K562 (cell line): ENCODE measurements around the gene SMURF1. TPM values are rescaled to one million over a fixed set of nuclear protein-coding genes. Genes with fewer than 3 reads are reported as not detected.

Source experiments
- ATAC-seq: fragments of 200-7000 bp; cut with Tn5 transposase; 3 replicates; pipeline ENCODE4 v1.9.1; 2020; ENCODE audit warnings: moderate library complexity
- BruUV-seq: library from RNA; stranded (reverse); fragments of 400-500 nt; replicated peaks from 2 replicates; lab custom pipeline; 2021; lab: Mats Ljungman, UMichigan
- CTCF ChIA-PET: fragments of 300-600 bp; formaldehyde crosslinking; extraction: SDS; loops from one replicate; lab custom pipeline; 2021; ENCODE audit warnings: low intra/inter-chr PET ratio; lab: Yijun Ruan, JAX
- POLR2A ChIA-PET: fragments of 300-600, 350-650 bp; sonication (Branson Sonifier 250); formaldehyde crosslinking; extraction: SDS; loops from one replicate; lab custom pipeline; 2021; ENCODE audit warnings: antibody characterized with exemption, inconsistent platforms; lab: Yijun Ruan, JAX
- DNase-seq, 4 experiments: peaks; one replicate each; pipeline versions ENCODE4 v3.0.0 to v3.0.0-alpha.2; 2011 to 2018; ENCODE audit warnings: low spot score in 3 of 4, mixed read lengths in 3 of 4; ENCODE audit errors: extremely low read depth in 1 of 4
- FAIRE-seq: peaks from 2 replicates; lab custom pipeline; 2011; peaks lifted over from hg19 to GRCh38; lab: Jason Lieb, UNC
- H2AFZ ChIP-seq: 2 replicates; pipeline ENCODE4 v1.6.0; 2011; ENCODE audit warnings: low read depth, low read length, control low read depth, inconsistent platforms
- H3K27ac ChIP-seq: fragments of 200-600 bp; 3 replicates; pipeline ENCODE4 v1.8.0; 2011; ENCODE audit warnings: low read depth, mild to moderate bottlenecking, control low read depth, inconsistent platforms, low read length, moderate library complexity, mixed read lengths; ENCODE audit errors: extremely low read depth
- H3K27me3 ChIP-seq, 2 experiments: fragments of 300-600 bp in 1 of 2; 2 replicates in 1 of 2; 3 replicates in 1 of 2; pipeline versions ENCODE4 v1.6.0 to v1.8.0; 2011; ENCODE audit warnings: inconsistent platforms in 2 of 2, low read length in 2 of 2, mild to moderate bottlenecking in 1 of 2, mixed read lengths in 1 of 2, moderate library complexity in 1 of 2; ENCODE audit not compliant: control insufficient read depth in 2 of 2, insufficient read depth in 2 of 2
- H3K36me3 ChIP-seq: fragments of 300-600 bp; 3 replicates; pipeline ENCODE4 v1.8.0; 2011; ENCODE audit warnings: mild to moderate bottlenecking, low read length, inconsistent platforms; ENCODE audit not compliant: control insufficient read depth, insufficient read depth
- H3K4me1 ChIP-seq, 2 experiments: fragments of 200-600 bp in 1 of 2; replicated peaks in 1 of 2; 2 replicates in 1 of 2; 3 replicates in 1 of 2; pipeline versions ENCODE4 v1.5.1 to v1.8.0; 2011; ENCODE audit warnings: inconsistent platforms in 2 of 2, low read length in 2 of 2, mild to moderate bottlenecking in 1 of 2, mixed read lengths in 1 of 2, moderate library complexity in 1 of 2; ENCODE audit not compliant: control insufficient read depth in 2 of 2, insufficient read depth in 2 of 2
- H3K4me2 ChIP-seq: 2 replicates; pipeline ENCODE4 v1.6.1; 2011; ENCODE audit warnings: low read length, control low read depth, inconsistent platforms, mixed read lengths; ENCODE audit not compliant: insufficient read depth
- H3K4me3 ChIP-seq: fragments of 200-600 bp; sonication (generic), shearing (Covaris generic); 2 replicates; pipeline ENCODE4 v1.5.1; 2016; ENCODE audit warnings: control low read depth, inconsistent platforms
- H3K79me2 ChIP-seq: fragments of 200-600 bp; 3 replicates; pipeline ENCODE4 v1.8.0; 2011; ENCODE audit warnings: low read length, inconsistent platforms; ENCODE audit not compliant: control insufficient read depth, insufficient read depth
- H3K9ac ChIP-seq, 2 experiments: 2 replicates each; pipeline versions ENCODE4 v1.6.0 to v1.6.1; 2011; ENCODE audit warnings: low read depth in 2 of 2, low read length in 2 of 2, control low read depth in 1 of 2, inconsistent platforms in 1 of 2, mild to moderate bottlenecking in 1 of 2, mixed read lengths in 1 of 2; ENCODE audit not compliant: insufficient read depth in 1 of 2
- H3K9me1 ChIP-seq: one replicate; pipeline ENCODE4 v1.6.0; 2011; ENCODE audit warnings: inconsistent platforms, mild to moderate bottlenecking, low read length, moderate library complexity; ENCODE audit not compliant: control insufficient read depth, insufficient read depth
- H3K9me3 ChIP-seq: replicated peaks from 2 replicates; pipeline ENCODE4 v1.5.1; 2011; ENCODE audit warnings: low read depth, low read length, inconsistent platforms; ENCODE audit not compliant: control insufficient read depth, insufficient read depth
- H4K20me1 ChIP-seq: replicated peaks from 2 replicates; pipeline ENCODE4 v1.6.1; 2011; ENCODE audit warnings: low read length, inconsistent platforms, mixed read lengths; ENCODE audit not compliant: control insufficient read depth, insufficient read depth
- FOXJ2 ChIP-seq: fragments of 200-800 bp; sonication (Bioruptor generic); IDR thresholded peaks from 2 replicates; pipeline ENCODE4 v1.6.1; 2016; ENCODE audit warnings: missing genetic modification characterization, missing compliant biosample characterization
- GABPB1 ChIP-seq: sonication (generic); formaldehyde crosslinking; IDR thresholded peaks from 2 replicates; pipeline ENCODE4 v1.8.0; 2022; ENCODE audit warnings: mild to moderate bottlenecking, missing genetic modification reagents
- SIX5 ChIP-seq, 2 experiments: IDR thresholded peaks; 2 replicates each; pipeline ENCODE4 v1.6.1; 2011; ENCODE audit warnings: low read length in 2 of 2, borderline replicate concordance in 1 of 2, low read depth in 1 of 2, mild to moderate bottlenecking in 1 of 2, moderate library complexity in 1 of 2; ENCODE audit not compliant: insufficient read depth in 1 of 2
- U2AF2 ChIP-seq: fragments of 200-400 bp; formaldehyde crosslinking; optimal IDR thresholded peaks from 2 replicates; pipeline ENCODE3; 2017; ENCODE audit warnings: low read depth, mild to moderate bottlenecking, low read length
- WGBS: fragments of 100-300 bp; shearing (Covaris generic); methylation state at CpG from one replicate; pipeline ENCODE4 v1.1.6; 2016; ENCODE audit warnings: low coverage, mixed read lengths; ENCODE audit not compliant: insufficient coverage; ENCODE audit errors: missing lambda C conversion rate; 5-methylcytosine and 5-hydroxymethylcytosine counted together
- in situ Hi-C: fragments of 300-500 bp; cut with MboI; formaldehyde crosslinking; loops from 4 replicates; pipeline ENCODE4 v1.15.0; 2018; ENCODE audit warnings: inconsistent platforms, mixed read lengths
- intact Hi-C: fragments of 100-400 bp; cut with micrococcal nuclease; formaldehyde crosslinking; loops from 2 replicates; pipeline ENCODE4 v1.14.2; 2022
- polyA plus RNA-seq, 8 experiments: library from polyadenylated mRNA; depleted of rRNA in 4 of 8; stranded (reverse) in 5 of 8; unstranded in 3 of 8; fragments of >200 nt; fragmentation: Nextera tagmentation in 2 of 8; fragmentation: Illumina TruSeq in 1 of 8; extraction: Ambion mirVana in 2 of 8; extraction: Trizol in 1 of 8; gene quantifications; 2 replicates each; pipeline versions ENCODE4 v1.2.1 to v1.2.3, GENCODE V29; 2011 to 2014; ENCODE audit warnings: inconsistent platforms in 1 of 8, missing spikeins in 1 of 8
- total RNA-seq, 7 experiments: library from RNA; depleted of rRNA in 6 of 7; stranded (reverse); fragments of >200 nt in 6 of 7; fragmentation: Illumina TruSeq in 2 of 7; extraction: Trizol in 2 of 7; gene quantifications; 2 replicates each; pipeline versions ENCODE4 v1.2.1 to v1.2.3, GENCODE V29; 2011 to 2021; ENCODE audit warnings: low replicate concordance in 1 of 7
- TF ChIP-seq, protein P1 (sequence below): IDR thresholded peaks from 2 replicates; pipeline ENCODE4 v1.6.1; 2014; ENCODE audit warnings: antibody characterized with exemption
- TF ChIP-seq, protein P2 (sequence below): fragments of 250-450 bp; sonication (Bioruptor Pico); IDR thresholded peaks from 2 replicates; pipeline ENCODE4 v1.4.0; 2020; ENCODE audit warnings: mild to moderate bottlenecking
- TF ChIP-seq, protein P3 (sequence below): sonication (generic); formaldehyde crosslinking; IDR thresholded peaks from 2 replicates; pipeline ENCODE4 v1.8.0; 2022; ENCODE audit warnings: mild to moderate bottlenecking, low read depth, missing genetic modification reagents

Gene SMURF1
- total and polyA plus RNA-seq, 9 of the 15 experiments (the other 6 are each of a cell fraction or from before 2014, with no cell fraction given), result 1.0 to 20.1 (median 12.6) TPM

DNA sequence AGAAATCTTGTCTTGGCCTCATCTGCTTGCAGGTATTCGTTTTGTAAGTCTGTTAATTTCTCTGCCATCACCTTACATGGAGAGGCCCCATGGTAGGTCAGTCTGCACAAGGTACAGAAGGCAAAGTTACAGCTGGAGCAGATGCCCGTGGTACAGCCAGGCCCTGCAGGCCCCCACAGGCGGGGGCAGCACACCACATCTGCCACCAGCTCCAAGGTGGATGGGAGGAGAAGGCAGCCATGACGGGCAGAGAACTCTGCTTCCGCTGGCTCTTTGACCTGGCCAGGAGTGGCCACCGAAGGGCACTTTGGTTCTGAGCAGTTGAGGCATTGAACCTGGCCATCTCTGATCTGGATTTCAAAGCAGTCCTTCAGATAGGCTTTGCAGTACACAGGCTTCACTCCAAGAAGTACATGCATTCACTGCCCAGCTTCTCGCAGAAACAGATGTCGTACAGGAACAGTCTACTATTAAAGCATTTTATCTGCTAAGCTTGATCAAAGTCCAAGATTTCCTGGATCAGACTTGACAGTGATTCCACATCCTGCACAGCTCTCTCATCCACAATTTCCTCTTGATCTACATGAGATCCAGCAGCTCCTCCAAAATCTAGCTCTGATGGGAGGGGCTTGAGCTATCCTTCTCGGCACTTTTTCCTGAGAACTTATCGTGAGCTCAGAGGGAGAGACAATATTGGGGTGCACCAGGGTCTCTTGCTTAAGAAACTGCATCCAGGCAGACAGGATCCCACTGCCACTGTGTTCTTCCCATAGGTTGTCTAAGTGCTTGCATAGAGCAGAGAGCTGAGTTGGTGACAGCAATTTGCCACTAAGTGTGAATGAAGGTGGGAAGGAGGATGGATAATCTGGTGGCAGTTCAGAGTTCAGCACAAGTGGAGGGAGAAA lies 144.8 kb downstream of the SMURF1 start:
- 88% methylated on average over 10 of the region's 10 CpGs for WGBS
- no peaks in the 10 kb centered on the region for H3K9me1 ChIP-seq
- no peaks in the 10 kb centered on the region for H4K20me1 ChIP-seq
- ATAC-seq (no peak), FAIRE-seq (no peak), DNase-seq (no peak)
- H3K79me2 ChIP-seq, result no peaks in the 10 kb centered on the region
- no TSS peak for BruUV-seq
- no peak overlapping the region for H3K27ac ChIP-seq
- H3K4me1 ChIP-seq, result peaks cover 0 to 3% of the 10 kb centered on the region in 2 experiments; a peak in 1 of 5 replicates
- H3K9me3 ChIP-seq, result no peaks in the 10 kb centered on the region
- no peaks in the 10 kb centered on the region for H3K27me3 ChIP-seq
- no peak overlapping the region for H2AFZ ChIP-seq
- intact Hi-C loops, result no loop called here
- H3K4me3 ChIP-seq, result no peak overlapping the region
- ChIA-PET CTCF (no interaction called here), POLR2A (interaction anchor here (0.5 to 1.8 kb wide), 2 partner anchors 15 to 1091 kb away, joined by 3 to 9 read pairs; no protein-coding TSS in a partner anchor)
- H3K4me2 ChIP-seq, result no peak overlapping the region
- peaks cover 86% of the 10 kb centered on the region; the same call in 2 of the 3 replicates for H3K36me3 ChIP-seq
- in situ Hi-C loops, result no loop called here
- H3K9ac ChIP-seq, result no peak overlapping the region; a peak in 1 of 4 replicates
- TF ChIP-seq, protein P1, sequence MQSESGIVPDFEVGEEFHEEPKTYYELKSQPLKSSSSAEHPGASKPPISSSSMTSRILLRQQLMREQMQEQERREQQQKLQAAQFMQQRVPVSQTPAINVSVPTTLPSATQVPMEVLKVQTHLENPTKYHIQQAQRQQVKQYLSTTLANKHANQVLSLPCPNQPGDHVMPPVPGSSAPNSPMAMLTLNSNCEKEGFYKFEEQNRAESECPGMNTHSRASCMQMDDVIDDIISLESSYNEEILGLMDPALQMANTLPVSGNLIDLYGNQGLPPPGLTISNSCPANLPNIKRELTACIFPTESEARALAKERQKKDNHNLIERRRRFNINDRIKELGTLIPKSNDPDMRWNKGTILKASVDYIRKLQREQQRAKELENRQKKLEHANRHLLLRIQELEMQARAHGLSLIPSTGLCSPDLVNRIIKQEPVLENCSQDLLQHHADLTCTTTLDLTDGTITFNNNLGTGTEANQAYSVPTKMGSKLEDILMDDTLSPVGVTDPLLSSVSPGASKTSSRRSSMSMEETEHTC, result no peak
- TF ChIP-seq FOXJ2 (tag) (no peak), SIX5 (IDR thresholded peaks at IDR 0.05; ENCODE audit: borderline replicate concordance in 1 of 2, insufficient read depth in 1 of 2, low read depth in 1 of 2, low read length in 2 of 2) (no peak), U2AF2 (no peak), GABPB1 (CRISPR knock-in tag) (no peak)
- TF ChIP-seq, protein P2, sequence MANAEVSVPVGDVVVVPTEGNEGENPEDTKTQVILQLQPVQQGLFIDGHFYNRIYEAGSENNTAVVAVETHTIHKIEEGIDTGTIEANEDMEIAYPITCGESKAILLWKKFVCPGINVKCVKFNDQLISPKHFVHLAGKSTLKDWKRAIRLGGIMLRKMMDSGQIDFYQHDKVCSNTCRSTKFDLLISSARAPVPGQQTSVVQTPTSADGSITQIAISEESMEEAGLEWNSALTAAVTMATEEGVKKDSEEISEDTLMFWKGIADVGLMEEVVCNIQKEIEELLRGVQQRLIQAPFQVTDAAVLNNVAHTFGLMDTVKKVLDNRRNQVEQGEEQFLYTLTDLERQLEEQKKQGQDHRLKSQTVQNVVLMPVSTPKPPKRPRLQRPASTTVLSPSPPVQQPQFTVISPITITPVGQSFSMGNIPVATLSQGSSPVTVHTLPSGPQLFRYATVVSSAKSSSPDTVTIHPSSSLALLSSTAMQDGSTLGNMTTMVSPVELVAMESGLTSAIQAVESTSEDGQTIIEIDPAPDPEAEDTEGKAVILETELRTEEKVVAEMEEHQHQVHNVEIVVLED (CRISPR knock-in tag), result no peak
- TF ChIP-seq, protein P3, sequence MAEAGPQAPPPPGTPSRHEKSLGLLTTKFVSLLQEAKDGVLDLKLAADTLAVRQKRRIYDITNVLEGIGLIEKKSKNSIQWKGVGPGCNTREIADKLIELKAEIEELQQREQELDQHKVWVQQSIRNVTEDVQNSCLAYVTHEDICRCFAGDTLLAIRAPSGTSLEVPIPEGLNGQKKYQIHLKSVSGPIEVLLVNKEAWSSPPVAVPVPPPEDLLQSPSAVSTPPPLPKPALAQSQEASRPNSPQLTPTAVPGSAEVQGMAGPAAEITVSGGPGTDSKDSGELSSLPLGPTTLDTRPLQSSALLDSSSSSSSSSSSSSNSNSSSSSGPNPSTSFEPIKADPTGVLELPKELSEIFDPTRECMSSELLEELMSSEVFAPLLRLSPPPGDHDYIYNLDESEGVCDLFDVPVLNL, result no peak
